MV-4-11 (cell line): ENCODE results near the gene DYNC2I2.

ENCODE experiments used
- DNase-seq: peaks from one replicate; lab custom pipeline; 2025; lab: John Stamatoyannopoulos, UW

The DYNC2I2 gene

DNA sequence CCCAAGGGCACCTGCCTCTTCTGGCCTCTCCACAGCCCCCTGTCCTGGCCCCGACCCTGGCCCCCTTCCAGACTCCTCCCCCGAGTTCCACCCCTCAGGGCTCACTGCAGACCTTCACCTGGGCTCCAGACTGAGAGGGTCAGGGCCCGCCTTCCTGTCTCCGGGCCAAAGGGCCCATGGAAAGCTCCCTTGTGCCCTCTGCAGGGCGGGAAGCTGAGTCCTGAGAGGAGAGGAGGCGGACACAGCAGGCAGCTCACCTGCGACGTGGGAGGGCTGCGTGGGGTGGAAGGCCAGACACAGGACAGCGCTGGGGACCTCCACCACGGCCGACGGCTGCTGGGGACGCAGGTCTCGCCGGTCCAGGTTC lies 20.6 kb downstream of the DYNC2I2 start:
- DNase-seq: no peak

DNA sequence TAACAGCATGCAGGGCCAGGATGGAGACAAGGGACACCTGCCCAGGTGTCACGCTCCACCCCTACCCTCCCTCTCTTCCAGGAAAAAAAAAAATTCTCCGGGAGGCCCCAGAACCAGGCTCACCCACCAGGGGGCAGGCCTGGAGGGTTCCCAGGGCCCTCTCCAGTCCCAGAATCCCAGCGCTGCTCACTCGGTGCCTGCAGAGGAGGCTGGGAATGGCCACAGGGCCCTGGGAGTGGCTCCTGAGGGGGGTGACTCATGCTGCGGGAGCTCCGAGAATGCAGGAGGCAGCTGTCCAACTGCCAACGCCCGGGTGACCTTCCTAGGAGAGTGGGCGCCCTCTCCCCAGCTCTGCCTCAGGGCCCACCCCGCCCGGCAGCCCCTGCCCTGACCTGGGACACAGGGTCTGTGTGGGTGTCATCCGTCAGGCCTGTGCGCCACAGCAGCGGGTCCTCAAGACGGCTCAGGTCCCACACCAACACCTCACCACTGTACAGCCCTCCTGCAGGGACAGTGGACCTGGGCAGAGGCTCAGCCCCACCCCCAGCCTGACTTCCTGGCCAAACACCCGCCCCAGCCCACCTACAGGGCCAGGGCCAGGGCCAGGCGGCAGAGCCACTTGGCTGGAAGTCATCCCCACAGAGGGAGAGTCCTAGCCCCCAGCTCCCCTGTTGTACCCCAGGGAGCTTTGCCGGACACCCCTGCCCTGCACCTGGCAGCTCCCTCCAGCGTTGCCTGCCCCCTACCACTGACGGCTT lies 21.2 kb downstream of the DYNC2I2 start:
- no peak for DNase-seq

DNA sequence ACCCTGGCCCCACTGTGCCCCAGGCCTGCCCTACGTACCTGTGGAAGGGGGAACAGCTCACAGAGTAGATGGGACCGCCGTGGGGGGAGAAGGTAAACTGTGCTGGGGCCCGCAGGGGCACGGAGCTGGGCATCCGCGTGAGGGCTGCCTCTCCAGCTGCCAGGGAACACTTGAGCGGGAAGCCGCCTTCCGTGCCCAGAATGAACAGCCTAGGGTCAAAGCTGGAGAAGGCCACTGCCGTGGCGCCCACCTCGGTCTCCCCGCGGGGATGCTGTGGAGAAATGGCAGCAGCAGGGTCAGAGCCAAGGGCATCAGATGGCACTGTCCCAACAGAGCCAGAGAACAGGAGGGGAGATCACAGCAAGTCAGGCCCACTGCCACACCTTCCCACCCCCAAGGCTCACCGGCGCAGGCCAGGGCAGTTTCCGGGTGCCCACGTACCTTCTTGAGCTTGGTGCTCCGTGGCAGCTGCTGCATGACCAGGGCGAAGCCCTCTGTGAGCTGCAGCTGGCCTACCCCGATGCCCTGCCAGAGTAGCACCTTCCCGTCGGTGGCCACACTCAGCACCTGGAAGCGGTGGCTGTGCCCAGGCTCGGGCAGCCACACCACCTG lies 21.9 kb downstream of the DYNC2I2 start:
- DNase-seq: no peak

DNA sequence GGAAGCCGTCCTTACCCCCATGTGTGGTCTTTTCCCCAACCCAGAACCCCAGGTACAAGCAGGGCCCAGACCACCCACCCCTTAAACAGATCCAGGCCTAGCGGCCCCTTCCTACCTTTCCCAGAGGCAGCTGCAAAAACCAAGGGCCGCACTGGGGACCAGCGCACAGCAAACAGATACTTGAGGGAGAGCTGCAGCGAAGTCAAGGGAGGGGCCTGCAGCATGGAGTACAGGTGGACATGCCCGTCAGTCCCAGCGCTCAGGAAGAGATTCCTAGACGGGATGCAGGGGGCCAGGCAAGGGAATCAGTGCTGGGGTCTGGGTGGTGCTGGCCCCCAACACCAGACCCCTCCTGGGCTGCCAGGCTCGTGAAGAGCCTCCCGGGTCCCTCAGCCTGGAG lies 22.5 kb downstream of the DYNC2I2 start:
- no peak for DNase-seq

DNA sequence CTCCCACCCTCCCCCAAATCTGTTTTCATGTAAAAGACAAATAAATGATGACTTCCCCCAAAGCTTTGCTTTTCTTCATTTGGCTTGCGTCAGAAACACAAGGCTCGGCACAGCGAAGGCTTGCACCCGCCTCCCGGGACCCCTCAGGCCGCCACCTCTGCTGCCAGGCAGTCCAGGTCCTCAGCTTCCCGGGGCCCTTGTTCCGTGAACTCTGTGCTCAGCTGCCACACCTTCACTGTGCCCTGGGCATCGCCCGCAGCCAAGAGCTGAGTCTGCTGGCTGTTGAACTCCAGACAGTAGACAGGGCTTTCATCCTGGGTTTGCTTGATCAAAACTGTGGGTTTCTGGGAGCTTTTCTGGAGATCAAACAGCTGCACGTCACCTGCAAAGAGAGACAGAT lies 23.0 kb downstream of the DYNC2I2 start:
- no peak for DNase-seq

DNA sequence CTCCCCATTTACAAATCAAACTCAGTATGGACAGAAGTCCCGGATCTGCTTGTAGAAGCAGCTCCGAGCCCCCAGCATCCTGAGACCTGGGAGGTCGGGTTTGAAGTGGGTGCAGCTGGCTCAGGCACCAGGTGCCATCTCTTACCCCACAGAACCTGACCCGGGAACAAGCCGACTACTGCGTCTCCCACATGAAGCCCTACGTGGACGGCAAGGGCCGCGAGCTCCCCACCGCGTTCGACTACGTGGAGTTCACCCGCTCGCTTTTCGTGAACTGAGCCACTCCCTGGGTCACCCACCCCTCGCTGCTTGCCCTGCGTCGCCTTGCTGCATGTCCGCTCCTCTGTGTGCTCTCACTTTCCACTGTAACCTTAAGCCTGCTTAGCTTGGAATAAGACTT lies 23.6 kb downstream of the DYNC2I2 start:
- no peak for DNase-seq

DNA sequence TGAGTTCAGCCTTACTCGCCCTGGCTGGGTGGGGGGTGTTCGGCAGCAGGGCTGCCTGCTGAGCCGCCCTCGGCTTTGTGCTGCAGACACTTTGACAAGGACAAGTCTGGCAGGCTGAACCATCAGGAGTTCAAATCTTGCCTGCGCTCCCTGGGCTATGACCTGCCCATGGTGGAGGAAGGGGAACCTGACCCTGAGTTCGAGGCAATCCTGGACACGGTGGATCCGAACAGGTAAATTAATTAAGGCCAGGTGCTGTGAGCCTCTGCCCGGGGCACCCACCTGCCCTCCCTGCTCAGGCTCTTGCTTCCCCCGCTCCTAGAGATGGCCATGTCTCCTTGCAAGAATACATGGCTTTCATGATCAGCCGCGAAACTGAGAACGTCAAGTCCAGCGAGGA lies 24.2 kb downstream of the DYNC2I2 start:
- no peak for DNase-seq

DNA sequence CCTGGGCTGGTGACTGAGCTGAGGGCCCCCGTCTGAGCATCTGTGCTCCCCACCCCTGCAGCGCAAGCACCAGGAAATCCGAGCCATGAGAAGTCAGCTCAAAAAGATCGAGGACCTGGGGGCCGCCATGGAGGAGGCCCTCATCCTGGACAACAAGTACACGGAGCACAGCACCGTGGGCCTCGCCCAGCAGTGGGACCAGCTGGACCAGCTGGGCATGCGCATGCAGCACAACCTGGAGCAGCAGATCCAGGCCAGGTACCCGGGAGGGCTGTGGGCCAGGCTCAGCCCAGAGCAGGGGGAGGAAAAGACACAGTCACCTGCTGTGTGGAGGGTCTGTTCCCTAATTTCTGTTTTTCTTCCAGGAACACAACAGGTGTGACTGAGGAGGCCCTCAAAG lies 24.6 kb downstream of the DYNC2I2 start:
- DNase-seq: no peak

DNA sequence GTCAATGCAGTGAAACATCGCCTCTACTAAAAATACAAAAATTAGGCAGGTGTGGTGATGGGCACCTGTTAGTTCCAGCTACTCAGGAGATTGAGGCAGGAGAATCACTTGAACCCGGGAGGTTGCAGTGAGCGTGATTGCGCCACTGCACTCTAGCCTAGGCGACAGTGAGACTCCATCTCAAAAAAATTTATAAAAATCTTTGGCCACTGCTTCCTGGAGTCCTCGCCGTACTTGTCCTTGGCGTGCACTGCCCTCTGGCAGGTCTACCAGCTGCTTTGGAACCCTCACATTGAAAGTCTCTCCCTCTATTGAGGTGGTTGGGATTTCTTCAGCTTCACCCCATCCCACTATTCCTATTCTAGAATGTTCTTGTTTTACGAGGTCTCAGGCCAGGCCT lies 25.0 kb downstream of the DYNC2I2 start:
- no peak for DNase-seq

DNA sequence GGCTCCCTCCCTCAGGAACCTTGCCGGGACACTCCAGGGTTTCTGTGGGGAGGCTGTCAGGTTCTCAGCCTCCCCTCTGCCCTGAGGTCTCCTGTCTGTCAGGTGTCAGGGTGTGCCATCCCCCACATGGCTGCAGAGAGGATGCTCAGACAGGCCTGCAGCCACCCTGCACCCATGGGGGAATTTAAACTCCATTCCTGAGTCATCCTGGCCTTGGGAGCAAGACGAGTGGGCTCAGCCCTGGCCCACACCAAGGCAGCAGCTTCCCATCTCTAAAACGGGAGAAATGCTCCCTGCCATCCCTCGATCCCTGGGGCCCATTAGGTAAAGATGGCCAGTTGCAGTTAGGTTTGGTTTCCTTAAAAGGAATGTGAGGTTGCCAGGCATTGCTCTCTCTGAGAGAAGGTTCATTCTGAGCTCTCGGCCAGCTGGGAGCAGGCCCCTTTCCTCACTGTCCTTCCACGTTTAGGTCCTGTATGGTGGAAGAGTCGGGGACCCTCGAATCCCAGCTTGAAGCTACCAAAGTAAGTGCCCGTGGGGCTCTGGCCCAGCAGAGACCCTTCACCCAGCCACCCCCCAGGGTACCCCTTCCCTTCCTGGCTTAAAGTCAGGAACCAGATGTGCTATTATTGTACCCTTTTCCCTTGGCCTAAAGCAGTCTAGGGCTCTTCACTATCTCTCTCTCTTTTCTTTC lies 26.6 kb downstream of the DYNC2I2 start:
- no peak for DNase-seq

DNA sequence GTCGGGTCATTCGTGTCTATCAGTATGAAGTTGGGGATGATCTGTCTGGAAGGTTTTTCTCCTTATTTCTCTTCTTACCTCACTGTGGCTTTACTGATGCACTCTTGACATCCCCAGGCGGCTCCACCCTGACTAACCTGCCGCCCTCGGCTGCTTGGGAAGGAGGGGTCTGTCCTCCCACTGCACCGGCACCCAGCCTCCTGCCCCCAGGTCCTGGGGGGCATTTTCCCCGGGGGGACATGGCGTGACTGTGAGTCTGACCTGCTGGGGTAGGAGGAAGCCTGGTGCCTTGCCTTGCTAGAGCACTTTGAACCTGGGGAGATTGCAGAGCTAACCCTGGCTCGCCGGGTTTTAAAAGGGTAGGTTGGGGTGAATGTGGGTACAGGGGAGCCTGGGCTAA lies 27.5 kb downstream of the DYNC2I2 start:
- DNase-seq: no peak

DNA sequence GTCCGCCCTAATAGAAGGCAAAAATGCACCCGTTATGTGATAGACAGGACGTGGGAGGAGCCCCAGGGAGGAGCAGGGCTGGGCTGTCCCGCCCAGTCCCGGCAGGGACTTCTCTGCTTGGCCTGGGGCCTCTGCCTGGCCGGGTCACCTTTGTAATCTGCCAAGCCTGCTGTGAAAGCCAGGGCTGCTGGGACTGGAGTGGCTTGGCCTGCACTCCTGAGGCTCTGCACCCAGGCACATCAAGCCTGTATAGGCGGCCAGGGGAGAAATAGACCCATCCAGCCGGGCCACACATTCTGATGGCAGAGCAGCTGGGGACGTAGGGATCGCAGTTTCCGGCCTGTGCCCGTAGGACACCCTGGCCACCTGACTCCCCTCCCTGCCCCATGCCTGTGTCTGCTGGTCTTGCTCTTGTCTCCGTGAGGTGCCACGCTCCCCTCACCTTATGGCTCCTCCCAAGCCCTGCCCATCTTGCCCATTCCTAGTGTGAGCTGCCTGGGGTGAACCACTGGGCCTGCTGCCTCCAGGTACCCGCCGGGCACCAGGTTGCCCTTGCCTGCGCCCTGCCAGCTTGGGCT lies 28.1 kb downstream of the DYNC2I2 start:
- no peak for DNase-seq

DNA sequence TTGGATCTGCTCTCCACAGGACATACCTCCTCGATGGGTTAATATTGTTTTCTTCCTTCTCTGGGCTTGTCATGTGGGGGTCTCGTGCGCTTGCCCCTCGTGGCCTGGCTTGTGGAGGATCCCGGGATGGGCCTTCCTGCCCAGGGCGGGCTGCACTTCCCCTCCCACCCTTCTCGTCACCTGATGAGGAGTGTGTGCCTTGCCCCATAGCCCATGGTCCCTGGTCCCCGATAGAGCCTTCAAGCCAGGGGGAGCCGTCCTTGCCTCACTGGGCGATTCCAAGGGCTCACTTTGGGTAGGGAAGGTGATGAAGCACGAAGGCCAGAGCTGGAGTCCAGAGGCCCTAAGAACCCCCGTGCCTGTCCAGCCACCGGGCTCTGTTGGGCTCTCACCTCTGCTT lies 28.7 kb downstream of the DYNC2I2 start:
- DNase-seq: no peak

DNA sequence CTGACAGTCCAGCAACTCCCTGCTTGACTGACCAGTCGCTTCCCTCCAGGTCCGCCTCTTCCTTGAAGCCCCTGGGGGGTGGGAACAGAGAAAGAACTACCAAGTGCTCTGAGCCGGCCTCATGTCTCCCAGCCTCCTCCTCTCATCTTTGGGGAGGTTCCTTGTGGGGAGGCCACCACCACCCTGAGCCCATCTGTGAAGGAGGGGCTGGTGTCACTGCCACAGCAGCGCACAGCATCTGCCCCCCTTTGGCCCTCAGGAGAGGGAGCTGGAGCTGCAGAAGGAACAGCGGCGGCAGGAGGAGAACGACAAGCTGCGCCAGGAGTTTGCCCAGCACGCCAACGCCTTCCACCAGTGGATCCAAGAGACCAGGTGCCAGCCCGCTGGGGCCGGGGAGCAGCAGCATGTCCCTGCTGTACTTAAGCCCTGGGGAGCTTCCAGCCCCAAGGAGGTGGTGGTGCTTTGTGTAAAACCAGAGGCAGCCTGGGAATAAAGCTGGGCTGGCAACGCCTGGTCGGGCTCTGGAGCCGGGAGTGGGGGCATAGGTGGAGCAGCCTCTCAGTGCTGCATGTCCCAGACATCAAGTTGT lies 29.4 kb downstream of the DYNC2I2 start:
- DNase-seq: no peak

DNA sequence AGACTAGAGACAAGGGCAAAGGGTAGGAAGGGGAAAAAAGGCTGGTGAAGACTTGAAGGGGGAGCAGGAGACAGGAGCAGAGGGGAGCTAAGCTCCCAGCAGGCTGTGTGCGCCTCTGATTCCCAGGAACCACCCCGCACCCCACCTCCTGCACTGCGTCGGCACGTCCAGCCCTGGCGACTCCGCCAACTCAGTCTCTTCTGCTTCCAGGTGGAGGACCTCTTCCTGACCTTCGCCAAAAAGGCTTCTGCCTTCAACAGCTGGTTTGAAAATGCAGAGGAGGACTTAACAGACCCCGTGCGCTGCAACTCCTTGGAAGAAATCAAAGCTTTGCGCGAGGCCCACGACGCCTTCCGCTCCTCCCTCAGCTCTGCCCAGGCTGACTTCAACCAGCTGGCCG lies 30.5 kb downstream of the DYNC2I2 start:
- DNase-seq: no peak

DNA sequence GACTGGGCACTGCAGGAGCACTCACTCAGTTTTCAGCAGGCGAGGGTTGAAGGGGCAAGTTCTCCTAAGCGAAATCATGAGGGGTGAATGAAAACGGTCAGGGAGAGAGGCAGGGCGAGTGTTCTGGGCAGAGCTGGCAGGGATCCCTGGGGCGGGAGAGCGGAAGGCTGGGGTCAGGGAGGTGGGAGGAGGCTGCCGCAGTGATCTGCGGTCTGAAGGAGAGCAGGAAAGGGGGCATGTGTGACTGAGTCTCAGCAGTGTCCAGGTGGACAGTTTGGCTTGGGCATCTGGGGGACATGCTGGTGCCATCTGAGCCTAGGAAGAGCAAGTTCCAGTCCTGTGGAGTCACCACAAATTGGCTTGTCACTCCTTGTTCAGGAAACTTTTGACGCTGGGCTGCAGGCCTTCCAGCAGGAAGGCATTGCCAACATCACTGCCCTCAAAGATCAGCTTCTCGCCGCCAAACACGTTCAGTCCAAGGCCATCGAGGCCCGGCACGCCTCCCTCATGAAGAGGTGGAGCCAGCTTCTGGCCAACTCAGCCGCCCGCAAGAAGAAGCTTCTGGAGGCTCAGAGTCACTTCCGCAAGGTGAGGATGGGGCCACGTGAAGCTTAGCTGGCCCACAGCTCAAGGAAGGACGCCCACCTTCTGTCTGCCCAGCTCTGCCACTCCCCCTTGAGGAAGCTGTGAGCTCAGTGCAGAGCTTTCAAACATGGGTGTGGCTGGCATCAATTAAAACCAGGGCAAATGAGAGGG lies 31.1 kb downstream of the DYNC2I2 start:
- DNase-seq: no peak

DNA sequence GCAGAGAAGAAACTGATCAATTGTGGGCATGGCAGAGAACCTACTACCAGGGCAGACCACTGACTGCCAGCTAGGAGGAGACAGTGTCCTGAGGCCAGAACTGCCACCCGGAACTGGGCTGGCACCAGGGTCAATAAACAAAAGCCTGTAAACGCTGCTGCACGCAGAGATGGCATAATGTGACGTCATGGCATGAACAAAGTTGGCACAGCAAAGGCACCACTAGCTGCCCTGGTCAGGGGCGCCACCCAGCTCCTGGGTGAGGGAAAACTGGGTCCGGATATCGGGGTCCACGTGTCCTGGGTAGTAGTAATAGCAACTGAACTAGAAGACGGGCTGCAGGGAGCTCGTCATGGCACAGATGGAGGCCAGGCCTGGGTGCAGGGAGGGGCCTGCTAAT lies 32.1 kb downstream of the DYNC2I2 start:
- no peak for DNase-seq

DNA sequence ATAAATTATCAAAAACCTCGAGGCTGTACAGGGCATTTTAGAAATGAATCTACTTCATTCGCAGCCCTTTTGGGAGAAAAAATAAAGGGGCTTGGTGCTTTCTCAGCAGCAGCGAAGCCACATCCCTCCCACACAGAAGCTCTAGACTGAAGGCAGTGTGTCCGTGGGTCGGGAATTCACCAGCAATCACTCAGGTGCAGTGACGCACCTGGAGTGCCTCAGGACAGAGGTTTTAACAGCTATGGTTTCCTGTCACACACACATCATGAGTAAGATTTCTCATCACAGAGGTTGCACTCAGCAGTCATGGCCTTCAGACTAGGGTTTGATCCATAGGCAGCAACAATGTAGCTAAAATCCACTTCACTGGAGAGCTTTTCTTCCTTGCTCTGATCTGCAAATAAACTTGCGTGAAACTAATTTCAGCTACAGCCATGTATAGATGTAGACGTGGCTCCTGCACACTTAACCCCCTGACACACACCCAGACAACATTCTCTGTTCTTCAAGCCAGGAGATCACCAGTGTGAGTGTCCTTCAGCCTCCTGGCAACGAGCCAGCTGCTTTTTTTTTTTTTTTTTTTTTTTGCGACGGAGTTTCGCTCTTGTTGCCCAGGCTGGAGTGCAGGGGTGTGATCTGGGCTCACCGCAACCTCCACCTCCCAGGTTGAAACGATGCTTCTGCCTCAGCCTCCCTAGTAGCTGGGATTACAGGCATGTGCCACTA lies 34.8 kb downstream of the DYNC2I2 start:
- DNase-seq: no peak

DNA sequence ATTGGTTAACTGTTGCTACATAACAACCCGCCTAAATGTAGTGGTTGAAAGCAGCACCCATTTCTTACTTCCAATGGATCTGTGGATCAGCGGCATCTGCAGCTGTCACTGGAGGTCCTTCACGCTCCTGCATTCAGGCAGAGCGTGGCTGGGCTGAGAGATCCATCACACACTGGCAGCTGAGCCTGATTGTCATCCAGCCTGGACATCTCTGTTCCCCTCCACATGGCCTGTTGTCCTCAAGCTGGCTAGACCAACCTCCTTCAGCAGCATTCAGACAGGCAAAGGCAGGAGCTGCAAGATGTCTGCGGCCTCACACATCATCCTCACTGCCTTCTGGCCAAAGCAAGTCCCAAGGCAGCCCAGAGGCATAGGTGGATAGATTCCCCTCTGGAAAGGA lies 36.9 kb downstream of the DYNC2I2 start:
- no peak for DNase-seq

DNA sequence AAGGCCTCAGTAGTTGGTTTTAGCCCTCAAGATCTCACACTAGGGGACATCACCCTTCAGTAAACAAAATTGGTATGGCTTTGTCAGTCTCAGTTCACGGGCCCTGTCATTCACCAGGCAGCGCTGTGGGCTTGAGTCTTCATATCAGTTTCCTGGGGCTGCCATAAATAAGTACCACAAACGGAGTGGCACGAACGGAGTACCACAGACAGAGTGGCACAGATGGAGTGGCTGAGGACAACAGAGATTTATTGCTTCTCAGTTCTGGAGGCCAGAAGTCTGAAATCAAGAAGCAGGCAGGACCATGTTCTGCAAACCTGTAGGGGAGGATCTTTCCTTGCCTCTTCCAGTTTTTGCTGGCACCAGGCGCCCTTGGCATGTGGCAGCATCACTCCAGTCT lies 37.5 kb downstream of the DYNC2I2 start:
- DNase-seq: no peak

DNA sequence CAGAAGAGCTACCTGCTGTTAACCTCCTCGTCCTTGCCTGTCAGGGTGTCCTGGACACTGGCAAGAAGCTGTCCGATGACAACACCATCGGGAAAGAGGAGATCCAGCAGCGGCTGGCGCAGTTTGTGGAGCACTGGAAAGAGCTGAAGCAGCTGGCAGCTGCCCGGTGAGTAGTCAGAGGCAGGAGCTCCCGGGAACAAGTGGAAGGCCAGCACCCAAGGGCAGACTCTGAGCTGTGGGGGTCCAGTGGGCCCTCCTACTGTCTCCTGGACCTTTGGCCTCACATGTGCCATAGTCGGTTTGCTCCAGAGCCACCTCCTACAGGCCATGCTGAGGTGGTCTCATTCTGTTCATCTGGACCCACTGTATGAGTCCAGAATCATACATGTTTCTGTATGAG lies 38.7 kb downstream of the DYNC2I2 start:
- no peak for DNase-seq
